NCI-H345 treated with DMSO at 0.1 percent for 48 hours (cell line): ENCODE data around the gene HSFX3.
"Not testable (repeated sequence)": the region's sequence is repeated elsewhere in the genome, so short reads cannot be mapped to it uniquely, and the experiment has no call there.

ENCODE experiments used
- DNase-seq: peaks from one replicate; lab custom pipeline; 2025; ENCODE audit not compliant: unreplicated experiment; lab: John Stamatoyannopoulos, UW

Gene HSFX3

GRCh38 chrX:149545545-149546543 lies 3.9 kb downstream of the HSFX3 start:
- DNase-seq = not testable (repeated sequence)

- no peak for DNase-seq
These were observed 8.1 kb downstream of the HSFX3 start for GRCh38 chrX:149541521-149542047.

- DNase-seq = peak; percentile 78
These were observed 8.9 kb downstream of the HSFX3 start, which contains the start of gene EOLA1 for GRCh38 chrX:149540621-149541520. Gene EOLA1, plus strand, starts transcription at chrX:149541012. Its CDS starts 4,619 bp downstream, at chrX:149545631.

- DNase-seq = peak; percentile 77
These were observed 9.5 kb downstream of the HSFX3 start for GRCh38 chrX:149540131-149540620.

GRCh38 chrX:149539283-149540130 lies 10.2 kb downstream of the HSFX3 start:
- peak; percentile 88 for DNase-seq

GRCh38 chrX:149537474-149537873 lies 12.2 kb downstream of the HSFX3 start:
- DNase-seq = not testable (repeated sequence)

GRCh38 chrX:149534926-149535602 lies 14.7 kb downstream of the HSFX3 start:
- not testable (repeated sequence) for DNase-seq

- not testable (repeated sequence) for DNase-seq
These were observed 15.7 kb downstream of the HSFX3 start for GRCh38 chrX:149533999-149534398.

GRCh38 chrX:149532868-149533267 lies 16.9 kb downstream of the HSFX3 start:
- not testable (repeated sequence) for DNase-seq

GRCh38 chrX:149531599-149531998 lies 18.1 kb downstream of the HSFX3 start:
- no peak for DNase-seq

- DNase-seq = no peak
These were observed 21.3 kb downstream of the HSFX3 start for GRCh38 chrX:149528381-149528780.

- no peak for DNase-seq
These were observed 22.0 kb downstream of the HSFX3 start for GRCh38 chrX:149527705-149528104.

- DNase-seq = not testable (repeated sequence)
These were observed 23.2 kb downstream of the HSFX3 start for GRCh38 chrX:149526318-149527033.

- not testable (repeated sequence) for DNase-seq
These were observed 23.8 kb downstream of the HSFX3 start for GRCh38 chrX:149525903-149526302.

- DNase-seq = not testable (repeated sequence)
These were observed 24.3 kb downstream of the HSFX3 start for GRCh38 chrX:149525389-149525788.

- DNase-seq = no peak
These were observed 26.8 kb downstream of the HSFX3 start for GRCh38 chrX:149522916-149523315.

GRCh38 chrX:149521438-149521837 lies 28.3 kb downstream of the HSFX3 start:
- no peak for DNase-seq

GRCh38 chrX:149520636-149521277 lies 29.0 kb downstream of the HSFX3 start:
- DNase-seq = not testable (repeated sequence)
